Measurements from ENCODE around the gene CEP89. TPM values are rescaled to one million over a fixed set of nuclear protein-coding genes. Genes with fewer than 3 reads are reported as not detected.
"Not testable (repeated sequence)": the region's sequence is repeated elsewhere in the genome, so short reads cannot be mapped to it uniquely, and the experiment has no call there.

The CEP89 gene
- total RNA-seq, 3 donors from 2014 or later, result 12.6 to 19.0 (median 16.1) TPM

GRCh38 chr19:32887572-32888215 is 84.1 kb downstream of the CEP89 start:
- H3K4me3 ChIP-seq, result no peak overlapping the region
- H3K4me1 ChIP-seq (ENCODE audit: low read depth), result no peaks in the 10 kb centered on the region
- H3K36me3 ChIP-seq (ENCODE audit: low read depth), result no peaks in the 10 kb centered on the region
- ATAC-seq (no peak), DNase-seq (no peak)
- intact Hi-C loops (cut with DNase I, micrococcal nuclease), result no loop called here
- H3K9me3 ChIP-seq, result peaks cover 13% of the 10 kb centered on the region
- TF ChIP-seq CTCF (IDR thresholded peaks at IDR 0.05), result no peak

DNA sequence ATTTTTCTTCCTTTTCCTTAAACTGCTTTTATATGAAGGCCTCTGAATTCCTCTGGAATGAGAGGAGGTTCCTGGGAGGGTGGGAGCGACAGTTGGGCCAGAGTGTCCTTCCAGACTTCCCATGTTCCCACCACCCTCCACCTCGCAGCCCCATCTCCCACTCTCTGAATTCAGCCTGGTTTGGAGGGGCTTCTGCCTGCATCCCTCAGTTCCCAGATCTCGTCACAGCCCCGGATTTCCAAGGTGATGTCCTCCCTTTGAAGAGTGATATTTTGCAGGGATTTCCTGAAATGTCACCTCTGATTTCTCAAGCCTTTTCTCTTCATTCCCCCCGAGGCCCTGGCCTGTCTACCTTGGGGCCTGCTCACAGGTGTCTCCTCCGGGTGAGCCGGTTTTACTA is 85.5 kb downstream of the CEP89 start:
- no peak for DNase-seq
- Histone ChIP-seq H3K36me3 (ENCODE audit: low read depth) (no peaks in the 10 kb centered on the region), H3K9me3 (peaks cover under 1% of the 10 kb centered on the region), H3K4me1 (ENCODE audit: low read depth) (no peaks in the 10 kb centered on the region), H3K4me3 (no peak overlapping the region)
- no peak for TF ChIP-seq CTCF (IDR thresholded peaks at IDR 0.05)
- intact Hi-C loops (cut with DNase I, micrococcal nuclease), result no loop called here
- ATAC-seq, result no peak

DNA sequence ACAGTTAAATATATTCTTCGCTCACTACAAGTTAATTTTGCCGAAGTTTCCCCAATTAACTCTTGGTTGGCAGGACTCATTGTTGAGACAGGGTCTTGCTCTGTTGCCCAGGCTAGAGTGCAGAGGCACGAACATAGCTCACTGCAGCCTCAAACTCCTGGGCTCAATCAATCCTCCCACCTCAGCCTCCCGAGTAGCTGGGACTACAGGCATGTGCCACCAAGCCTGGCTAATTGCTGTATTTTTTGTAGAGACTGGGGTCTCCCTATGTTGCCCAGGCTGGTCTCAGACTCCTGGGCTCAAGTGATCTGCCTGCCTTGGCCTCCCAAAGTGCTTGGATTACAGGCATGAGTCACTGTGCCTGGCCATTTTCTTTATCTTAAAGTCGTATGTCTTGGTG is 86.5 kb downstream of the CEP89 start:
- intact Hi-C loops (cut with DNase I, micrococcal nuclease); ATAC-seq; DNase-seq; H3K4me1 ChIP-seq (ENCODE audit: low read depth); H3K4me3 ChIP-seq; H3K36me3 ChIP-seq (ENCODE audit: low read depth); H3K9me3 ChIP-seq: not testable (repeated sequence)

DNA sequence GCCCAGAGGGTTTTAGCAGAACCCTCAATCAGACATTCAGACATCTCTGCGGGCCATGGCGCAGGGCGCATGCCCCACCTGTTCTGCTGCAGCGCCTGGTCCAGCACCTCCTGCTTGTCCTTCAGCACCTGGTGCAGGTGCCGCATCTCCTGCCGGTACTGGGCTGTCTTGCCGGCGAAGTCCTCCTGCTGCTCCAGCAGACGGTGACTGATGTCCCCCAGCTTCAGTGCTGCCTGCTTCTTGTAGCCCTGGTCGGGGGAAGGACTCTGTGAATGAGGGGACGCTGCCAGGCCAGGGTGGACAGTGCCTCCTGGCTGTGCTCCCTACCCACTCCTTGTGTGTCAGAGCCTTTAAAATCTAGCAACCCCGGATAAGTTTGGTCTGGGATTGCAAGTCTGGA is 90.0 kb downstream of the CEP89 start:
- intact Hi-C loops (cut with DNase I, micrococcal nuclease), result no loop called here
- TF ChIP-seq CTCF (IDR thresholded peaks at IDR 0.05), result no peak
- Histone ChIP-seq H3K9me3 (no peaks in the 10 kb centered on the region), H3K4me1 (ENCODE audit: low read depth) (peaks cover 5% of the 10 kb centered on the region), H3K4me3 (no peak overlapping the region), H3K36me3 (ENCODE audit: low read depth) (no peaks in the 10 kb centered on the region)
- no peak for ATAC-seq
- DNase-seq, result peak in 1 of 3 donors; percentile 37

- Histone ChIP-seq H3K9me3 (no peaks in the 10 kb centered on the region), H3K4me1 (ENCODE audit: low read depth) (peaks cover 11% of the 10 kb centered on the region), H3K36me3 (ENCODE audit: low read depth) (no peaks in the 10 kb centered on the region), H3K4me3 (no peak overlapping the region)
- no peak for ATAC-seq
- DNase-seq, result no peak
- TF ChIP-seq CTCF (IDR thresholded peaks at IDR 0.05), result no peak
- intact Hi-C loops (cut with DNase I, micrococcal nuclease), result no loop called here
Measured at GRCh38 chr19:32880622-32881021, 91.1 kb downstream of the CEP89 start.

DNA sequence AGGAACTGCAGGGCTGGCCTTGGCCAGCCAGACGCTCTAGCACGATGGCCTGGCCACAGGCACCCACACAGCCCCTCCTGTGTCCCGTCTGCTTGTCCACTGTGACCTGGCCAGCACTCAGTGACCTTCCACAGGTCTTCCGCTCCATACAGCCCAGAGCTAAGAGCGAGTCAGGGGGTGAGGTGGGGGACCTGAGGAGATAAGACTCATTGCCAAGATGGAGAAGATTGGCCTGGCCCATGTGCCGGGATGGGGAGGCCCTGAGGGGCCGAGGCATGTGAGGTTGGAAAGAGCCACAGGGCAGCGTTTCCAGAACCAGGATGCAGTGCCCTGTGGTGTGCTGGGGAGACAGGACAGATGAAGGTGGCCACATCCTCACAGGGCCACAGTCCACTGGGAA is 92.0 kb downstream of the CEP89 start:
- ATAC-seq, result peak; percentile 38
- TF ChIP-seq CTCF (IDR thresholded peaks at IDR 0.05), result no peak

More for the DNA sequence above, 92.0 kb downstream of the CEP89 start:
- Histone ChIP-seq H3K9me3 (no peaks in the 10 kb centered on the region), H3K36me3 (ENCODE audit: low read depth) (no peaks in the 10 kb centered on the region), H3K4me3 (no peak overlapping the region), H3K4me1 (ENCODE audit: low read depth) (peaks cover 11% of the 10 kb centered on the region)
- no peak for DNase-seq
- intact Hi-C loops (cut with DNase I, micrococcal nuclease), result no loop called here
